HCT116 (cell line): ENCODE results near the gene NMNAT3. TPM values are rescaled to one million over a fixed set of nuclear protein-coding genes. Genes with fewer than 3 reads are reported as not detected.
A peak's percentile ranks its signal among the peaks of the same experiment; 100 is the strongest.

Source experiments
- ATAC-seq: fragments of 200-7000 bp; cut with Tn5 transposase; 2 replicates; pipeline ENCODE4 v1.9.1; 2020; ENCODE audit warnings: mild to moderate bottlenecking, moderate library complexity
- BruUV-seq: library from RNA; stranded (reverse); fragments of 400-500 nt; replicated peaks from 2 replicates; lab custom pipeline; 2021; lab: Mats Ljungman, UMichigan
- CTCF ChIA-PET: fragments of 300-600 bp; sonication (Branson Sonifier 250); formaldehyde crosslinking; loops from one replicate; lab custom pipeline; 2021; ENCODE audit warnings: antibody characterized with exemption; lab: Charles Lee
- POLR2A ChIA-PET: fragments of 300-600, 350-600 bp; sonication (Branson Sonifier 250); formaldehyde crosslinking; loops from one replicate; lab custom pipeline; 2021; ENCODE audit warnings: antibody characterized with exemption; lab: Charles Lee
- RAD21 ChIA-PET, 2 experiments: fragments of 300-600 bp; sonication (Branson Sonifier 250); formaldehyde crosslinking; loops; one replicate each; lab custom pipeline; 2023; ENCODE audit warnings: low total read pairs in 2 of 2; ENCODE audit not compliant: uncharacterized antibody in 2 of 2, unreplicated experiment in 2 of 2, low non-redundant PET in 1 of 2; lab: Charles Lee
- DNase-seq: peaks from one replicate; pipeline ENCODE4 v3.0.0-alpha.2; 2010; ENCODE audit warnings: low read depth, low spot score
- H2AFZ ChIP-seq: fragments of 200-600 bp; shearing (Covaris generic), sonication (generic); 2 replicates; pipeline ENCODE4 v1.6.1; 2017; ENCODE audit warnings: low read depth, mixed run types, mixed read lengths, antibody characterized with exemption, low read length; ENCODE audit not compliant: poor library complexity, severe bottlenecking
- H3K27ac ChIP-seq: 2 replicates; pipeline ENCODE4 v1.5.1; 2012; ENCODE audit warnings: low read depth, low read length
- H3K27me3 ChIP-seq: fragments of 200-600 bp; sonication (generic); 2 replicates; pipeline ENCODE4 v1.6.1; 2016; ENCODE audit warnings: mixed run types, low read length, mixed read lengths; ENCODE audit not compliant: insufficient read depth
- H3K36me3 ChIP-seq, 2 experiments: fragments of 200-500 bp in 1 of 2; fragments of 200-600 bp in 1 of 2; sonication (Bioruptor generic) in 1 of 2; sonication (generic) in 1 of 2; 2 replicates each; pipeline versions ENCODE4 v1.5.1 to v1.6.1; 2014 to 2016; ENCODE audit warnings: low read length in 2 of 2, inconsistent platforms in 1 of 2, mixed read lengths in 1 of 2, mixed run types in 1 of 2; ENCODE audit not compliant: insufficient read depth in 2 of 2, control insufficient read depth in 1 of 2
- H3K4me1 ChIP-seq, 2 experiments: fragments of 200-600 bp in 1 of 2; sonication (generic) in 1 of 2; 2 replicates each; pipeline versions ENCODE4 v1.5.1 to v1.6.1; 2012 to 2017; ENCODE audit warnings: low read length in 2 of 2, inconsistent platforms in 1 of 2, mild to moderate bottlenecking in 1 of 2, mixed read lengths in 1 of 2, mixed run types in 1 of 2, moderate library complexity in 1 of 2; ENCODE audit not compliant: insufficient read depth in 2 of 2, control insufficient read depth in 1 of 2
- H3K4me2 ChIP-seq: fragments of 200-600 bp; sonication (generic); 2 replicates; pipeline ENCODE4 v1.6.1; 2017; ENCODE audit warnings: mixed run types, low read length, mixed read lengths
- H3K4me3 ChIP-seq, 2 experiments: fragments of 200-600 bp in 1 of 2; sonication (generic) in 1 of 2; replicated peaks in 1 of 2; 2 replicates each; pipeline ENCODE4 v1.5.1; 2011 to 2016; ENCODE audit warnings: low read length in 2 of 2, control low read depth in 1 of 2, low read depth in 1 of 2, mild to moderate bottlenecking in 1 of 2, mixed read lengths in 1 of 2, mixed run types in 1 of 2
- H3K79me2 ChIP-seq: fragments of 200-600 bp; sonication (generic); 2 replicates; pipeline ENCODE4 v1.6.1; 2017; ENCODE audit warnings: mild to moderate bottlenecking, mixed run types, low read length, moderate library complexity, mixed read lengths; ENCODE audit not compliant: insufficient read depth
- H3K9ac ChIP-seq: fragments of 200-600 bp; sonication (generic); 2 replicates; pipeline ENCODE4 v1.6.1; 2016; ENCODE audit warnings: low read length, mixed read lengths
- H3K9me2 ChIP-seq: fragments of 200-600 bp; sonication (generic), shearing (Covaris generic); 2 replicates; pipeline ENCODE4 v1.6.1; 2017; ENCODE audit warnings: mixed run types, mild to moderate bottlenecking, moderate library complexity; ENCODE audit not compliant: insufficient read depth
- H3K9me3 ChIP-seq, 2 experiments: fragments of 200-500 bp in 1 of 2; fragments of 200-600 bp in 1 of 2; sonication (Bioruptor generic) in 1 of 2; sonication (generic) in 1 of 2; 2 replicates each; pipeline ENCODE4 v1.6.1; 2014 to 2017; ENCODE audit warnings: low read length in 2 of 2, mixed read lengths in 2 of 2, inconsistent platforms in 1 of 2, low read depth in 1 of 2, mild to moderate bottlenecking in 1 of 2, mixed run types in 1 of 2, moderate library complexity in 1 of 2; ENCODE audit not compliant: control insufficient read depth in 1 of 2, insufficient read depth in 1 of 2
- H4K20me1 ChIP-seq: fragments of 200-600 bp; sonication (generic), shearing (Covaris generic); 2 replicates; pipeline ENCODE4 v1.6.1; 2017; ENCODE audit warnings: mixed run types, mild to moderate bottlenecking, moderate library complexity; ENCODE audit not compliant: insufficient read depth
- CBX3 ChIP-seq: IDR thresholded peaks from 2 replicates; pipeline ENCODE4 v1.6.1; 2012; ENCODE audit warnings: low read depth
- CTCF ChIP-seq, 3 experiments: fragments of 200-600 bp in 1 of 3; sonication (generic) in 1 of 3; IDR thresholded peaks in 2 of 3; conservative IDR thresholded peaks in 1 of 3; 2 replicates each; pipeline ENCODE4 v1.5.1; 2012 to 2017; ENCODE audit warnings: low read depth in 2 of 3, low read length in 2 of 3, antibody characterized with exemption in 1 of 3, borderline replicate concordance in 1 of 3, control low read depth in 1 of 3, mild to moderate bottlenecking in 1 of 3, mixed read lengths in 1 of 3, mixed run types in 1 of 3, moderate library complexity in 1 of 3; ENCODE audit not compliant: insufficient read depth in 1 of 3
- FOSL1 ChIP-seq: IDR thresholded peaks from 2 replicates; pipeline ENCODE4 v1.6.1; 2012; ENCODE audit warnings: low read depth
- MAX ChIP-seq: IDR thresholded peaks from 2 replicates; pipeline ENCODE4 v1.6.1; 2012
- POLR2AphosphoS5 ChIP-seq: IDR thresholded peaks from 2 replicates; pipeline ENCODE4 v1.6.1; 2011; ENCODE audit warnings: mild to moderate bottlenecking, low read depth, low read length, moderate library complexity
- RAD21 ChIP-seq: IDR thresholded peaks from 2 replicates; pipeline ENCODE4 v1.6.1; 2012; ENCODE audit warnings: low read depth, mild to moderate bottlenecking
- SP1 ChIP-seq: IDR thresholded peaks from 2 replicates; pipeline ENCODE4 v1.6.1; 2012; ENCODE audit warnings: low read depth
- intact Hi-C: fragments of 100-400 bp; cut with micrococcal nuclease; formaldehyde crosslinking; loops from 2 replicates; pipeline ENCODE4 v1.10.0; 2022
- total RNA-seq: library from RNA; stranded (reverse); gene quantifications from one replicate; pipeline ENCODE4 v1.2.1, GENCODE V29; 2021; ENCODE audit not compliant: unreplicated experiment

NMNAT3 gene
- total RNA-seq, 1 experiment from 2014 or later, result 5.7 TPM

DNA sequence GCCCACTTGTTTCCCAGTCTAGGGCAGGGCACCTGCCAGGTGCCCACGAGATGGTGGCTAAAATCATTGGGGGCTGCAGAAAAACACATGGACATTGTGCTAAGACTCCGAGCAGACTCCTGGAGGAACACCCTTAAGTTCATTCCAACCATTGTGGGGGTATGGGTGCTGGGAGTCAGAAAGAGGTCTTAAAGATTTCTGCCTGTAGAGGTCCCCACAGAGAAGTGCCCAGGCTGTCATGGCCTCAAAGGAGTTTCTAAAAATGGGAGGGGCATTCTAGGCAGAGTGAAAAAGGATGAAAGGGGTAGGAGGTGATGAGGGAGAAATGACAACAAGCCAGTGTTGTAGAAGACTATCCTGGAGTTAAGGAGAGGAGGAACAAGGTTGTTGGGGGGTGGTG, 155.4 kb downstream of the NMNAT3 start:
- Histone ChIP-seq H3K36me3 (0 out of 4 replicates have a peak, but pooled peaks cover 0 to 3% of the 10 kb centered on the region in 2 experiments), H4K20me1 (no peaks in the 10 kb centered on the region), H3K9me3 (no peaks in the 10 kb centered on the region), H3K9ac (no peak overlapping the region), H3K27ac (no peak overlapping the region), H3K4me2 (no peak overlapping the region), H2AFZ (no peak overlapping the region), H3K4me1 (peaks cover 0 to 19% of the 10 kb centered on the region in 2 experiments; a peak in 3 of 4 replicates), H3K27me3 (no peaks in the 10 kb centered on the region), H3K4me3 (no peak overlapping the region), H3K9me2 (no peaks in the 10 kb centered on the region), H3K79me2 (no peaks in the 10 kb centered on the region)
- ChIA-PET RAD21 (no interaction called here), CTCF (no interaction called here), POLR2A (no interaction called here)
- TF ChIP-seq CTCF (IDR thresholded peaks at IDR 0.05 in 2 of 3, conservative IDR thresholded peaks at IDR 0.05 in 1 of 3; ENCODE audit: borderline replicate concordance in 1 of 3, insufficient read depth in 1 of 3, low read depth in 2 of 3, low read length in 2 of 3) (peak; percentile 8 to 56 (median 47); a peak in 4 of 6 replicates), FOSL1 (no peak), RAD21 (peak; percentile 45; the same call in 1 of the 2 replicates), SP1 (0 out of 2 replicates have a peak, but pooled peaks have one; percentile 11)
- BruUV-seq, result no TSS peak
- peak; percentile 48 for ATAC-seq
- intact Hi-C loops, result no loop called here
- DNase-seq, result no peak

GRCh38 chr3:139521816-139522215, 156.0 kb downstream of the NMNAT3 start:
- H3K9me2 ChIP-seq, result no peaks in the 10 kb centered on the region
- TF ChIP-seq CBX3 (no peak), MAX (no peak), POLR2AphosphoS5 (no peak)
- H3K4me1 ChIP-seq, result peaks cover 0 to 19% of the 10 kb centered on the region in 2 experiments; a peak in 3 of 4 replicates
- no peak overlapping the region for H2AFZ ChIP-seq
- H3K27me3 ChIP-seq, result no peaks in the 10 kb centered on the region
- no peaks in the 10 kb centered on the region for H3K79me2 ChIP-seq
- peaks cover 0 to 3% of the 10 kb centered on the region in 2 experiments; a peak in 1 of 4 replicates for H3K36me3 ChIP-seq
- BruUV-seq, result no TSS peak
- no peak overlapping the region for H3K27ac ChIP-seq
- ATAC-seq, result no peak
- ChIA-PET CTCF (interaction anchor here (1.7 to 2.5 kb wide), 2 partner anchors 12 to 15 kb away, joined by 5 to 14 read pairs; no protein-coding TSS in a partner anchor), RAD21 (no interaction called here), POLR2A (no interaction called here)
- DNase-seq, result no peak
- intact Hi-C loops, result no loop called here
- H3K9ac ChIP-seq, result no peak overlapping the region
- no peak overlapping the region for H3K4me2 ChIP-seq
- H3K4me3 ChIP-seq, result no peak overlapping the region
- no peaks in the 10 kb centered on the region for H4K20me1 ChIP-seq
- H3K9me3 ChIP-seq, result no peaks in the 10 kb centered on the region
